Measurements from ENCODE around the gene N4BP2L2. TPM values are rescaled to one million over a fixed set of nuclear protein-coding genes. Genes with fewer than 3 reads are reported as not detected.
A peak's percentile ranks its signal among the peaks of the same experiment; 100 is the strongest.

Gene N4BP2L2
- total and polyA plus RNA-seq, 7 donors, result 22.0 to 232 (median 160) TPM

- intact Hi-C loops (cut with DNase I), result no loop called here
- 91 to 93% methylated on average over 3 of the region's 3 CpGs for WGBS, 2 donors
Measured at GRCh38 chr13:32515246-32515645, 23.3 kb downstream of the N4BP2L2 start.

GRCh38 chr13:32511482-32511881, 27.1 kb downstream of the N4BP2L2 start:
- Histone ChIP-seq H3K9me3 (no peaks in the 10 kb centered on the region), H3K27me3 (no peaks in the 10 kb centered on the region), H3K27ac (no peak overlapping the region), H3K4me1 (no peaks in the 10 kb centered on the region), H3K36me3 (peaks cover 0 to 61% (median 6%) of the 10 kb centered on the region in 4 donors), H3K4me3 (no peak overlapping the region)
- intact Hi-C loops (cut with DNase I), result no loop called here
- WGBS, 2 donors, result 79 to 95% methylated on average over 4 of the region's 4 CpGs
- no peak for DNase-seq
- TF ChIP-seq, protein P1, sequence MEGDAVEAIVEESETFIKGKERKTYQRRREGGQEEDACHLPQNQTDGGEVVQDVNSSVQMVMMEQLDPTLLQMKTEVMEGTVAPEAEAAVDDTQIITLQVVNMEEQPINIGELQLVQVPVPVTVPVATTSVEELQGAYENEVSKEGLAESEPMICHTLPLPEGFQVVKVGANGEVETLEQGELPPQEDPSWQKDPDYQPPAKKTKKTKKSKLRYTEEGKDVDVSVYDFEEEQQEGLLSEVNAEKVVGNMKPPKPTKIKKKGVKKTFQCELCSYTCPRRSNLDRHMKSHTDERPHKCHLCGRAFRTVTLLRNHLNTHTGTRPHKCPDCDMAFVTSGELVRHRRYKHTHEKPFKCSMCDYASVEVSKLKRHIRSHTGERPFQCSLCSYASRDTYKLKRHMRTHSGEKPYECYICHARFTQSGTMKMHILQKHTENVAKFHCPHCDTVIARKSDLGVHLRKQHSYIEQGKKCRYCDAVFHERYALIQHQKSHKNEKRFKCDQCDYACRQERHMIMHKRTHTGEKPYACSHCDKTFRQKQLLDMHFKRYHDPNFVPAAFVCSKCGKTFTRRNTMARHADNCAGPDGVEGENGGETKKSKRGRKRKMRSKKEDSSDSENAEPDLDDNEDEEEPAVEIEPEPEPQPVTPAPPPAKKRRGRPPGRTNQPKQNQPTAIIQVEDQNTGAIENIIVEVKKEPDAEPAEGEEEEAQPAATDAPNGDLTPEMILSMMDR (IDR thresholded peaks at IDR 0.05), result no peak
- TF ChIP-seq POLR2A (IDR thresholded peaks at IDR 0.05) (no peak), POLR2AphosphoS5 (IDR thresholded peaks at IDR 0.05) (no peak), EP300 (IDR thresholded peaks at IDR 0.05) (no peak)

More at GRCh38 chr13:32515246-32515645, 23.3 kb downstream of the N4BP2L2 start:
- no peak for DNase-seq
- H3K36me3 ChIP-seq, result peaks cover 0 to 74% (median 8%) of the 10 kb centered on the region in 4 donors
- H3K4me1 ChIP-seq, result no peaks in the 10 kb centered on the region
- no peaks in the 10 kb centered on the region for H3K9me3 ChIP-seq
- H3K27me3 ChIP-seq, result no peaks in the 10 kb centered on the region
- TF ChIP-seq, protein P1 (IDR thresholded peaks at IDR 0.05), result no peak
- TF ChIP-seq EP300 (IDR thresholded peaks at IDR 0.05) (no peak), POLR2A (IDR thresholded peaks at IDR 0.05) (no peak), POLR2AphosphoS5 (IDR thresholded peaks at IDR 0.05) (no peak)
- no peak overlapping the region for H3K4me3 ChIP-seq
- H3K27ac ChIP-seq, result no peak overlapping the region

DNA sequence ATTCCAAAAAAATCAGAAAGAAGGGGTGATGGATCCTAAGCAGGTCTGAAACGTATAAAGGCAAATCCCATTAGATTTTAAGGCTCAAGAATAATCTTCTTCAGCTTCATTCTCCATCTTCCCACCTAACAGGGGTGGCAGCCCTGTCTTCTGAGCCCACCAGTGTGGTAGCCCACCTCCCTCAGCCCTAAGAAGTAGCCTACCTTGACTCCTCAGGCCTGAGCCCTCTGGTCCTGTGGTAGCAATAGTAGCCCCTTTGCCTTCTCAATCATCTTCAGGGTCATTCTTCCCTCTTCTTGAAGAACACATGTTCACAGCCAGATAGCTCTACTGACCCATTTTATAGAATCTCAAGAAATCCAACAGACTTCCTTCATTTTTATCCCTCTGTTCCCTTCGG, 33.7 kb downstream of the N4BP2L2 start:
- WGBS, 2 donors, result 98% methylated on average over 2 of the region's 2 CpGs

GRCh38 chr13:32504263-32504662, 34.3 kb downstream of the N4BP2L2 start:
- no peaks in the 10 kb centered on the region for H3K4me1 ChIP-seq
- WGBS, 2 donors, result 18 to 69% methylated on average over 1 of the region's 1 CpG
- no peak for TF ChIP-seq EP300 (IDR thresholded peaks at IDR 0.05)
- TF ChIP-seq POLR2AphosphoS5 (IDR thresholded peaks at IDR 0.05), result no peak
- no peak for TF ChIP-seq POLR2A (IDR thresholded peaks at IDR 0.05)
- TF ChIP-seq, protein P1 (IDR thresholded peaks at IDR 0.05), result no peak
- intact Hi-C loops (cut with DNase I), result no loop called here
- no peaks in the 10 kb centered on the region for H3K27me3 ChIP-seq
- no peak for DNase-seq
- H3K9me3 ChIP-seq, result no peaks in the 10 kb centered on the region
- peaks cover 0 to 34% (median 0%) of the 10 kb centered on the region in 4 donors for H3K36me3 ChIP-seq
- H3K4me3 ChIP-seq, result no peak overlapping the region
- H3K27ac ChIP-seq, result no peak overlapping the region

More for the DNA sequence above, 33.7 kb downstream of the N4BP2L2 start:
- no peak for DNase-seq
- no peaks in the 10 kb centered on the region for H3K9me3 ChIP-seq
- H3K4me3 ChIP-seq, result no peak overlapping the region
- H3K36me3 ChIP-seq, result peaks cover 0 to 35% (median 0%) of the 10 kb centered on the region in 4 donors
- no peaks in the 10 kb centered on the region for H3K27me3 ChIP-seq
- TF ChIP-seq EP300 (IDR thresholded peaks at IDR 0.05) (no peak), POLR2AphosphoS5 (IDR thresholded peaks at IDR 0.05) (no peak), POLR2A (IDR thresholded peaks at IDR 0.05) (no peak)
- TF ChIP-seq, protein P1 (IDR thresholded peaks at IDR 0.05), result no peak
- H3K27ac ChIP-seq, result no peak overlapping the region
- no peaks in the 10 kb centered on the region for H3K4me1 ChIP-seq
- intact Hi-C loops (cut with DNase I), result no loop called here

DNA sequence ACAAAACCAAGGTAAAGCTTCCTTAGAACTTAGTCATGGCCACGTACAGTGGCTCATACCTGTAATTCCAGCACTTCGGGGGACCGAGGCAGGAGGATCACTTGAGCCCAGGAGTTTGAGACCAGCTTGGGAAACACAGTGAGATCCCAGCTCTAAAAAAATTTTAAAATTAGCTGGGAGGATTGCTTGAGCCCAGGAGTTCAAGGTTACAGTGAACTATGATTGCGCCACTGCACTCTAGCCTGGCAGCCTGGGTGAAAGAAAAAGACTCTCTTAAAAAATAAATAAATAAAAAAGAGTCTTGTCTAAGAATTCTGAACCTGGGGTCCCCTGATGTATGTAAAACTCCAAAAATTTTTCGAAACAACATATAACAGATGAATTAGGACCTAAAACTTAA, 34.9 kb downstream of the N4BP2L2 start:
- H3K36me3 ChIP-seq, result peaks cover 0 to 28% (median 0%) of the 10 kb centered on the region in 4 donors
- no peak overlapping the region for H3K4me3 ChIP-seq
- H3K9me3 ChIP-seq, result no peaks in the 10 kb centered on the region
- H3K4me1 ChIP-seq, result no peaks in the 10 kb centered on the region
- no peak for DNase-seq
- WGBS, 2 donors, result 96 to 99% methylated on average over 5 of the region's 5 CpGs
- no peaks in the 10 kb centered on the region for H3K27me3 ChIP-seq
- H3K27ac ChIP-seq, result no peak overlapping the region
- intact Hi-C loops (cut with DNase I), result no loop called here
- TF ChIP-seq POLR2AphosphoS5 (IDR thresholded peaks at IDR 0.05) (peak in 1 of 4 donors; percentile 21), EP300 (IDR thresholded peaks at IDR 0.05) (no peak)
